ENCODE results near the gene EPB41L2.
"Not testable (repeated sequence)": the region's sequence is repeated elsewhere in the genome, so short reads cannot be mapped to it uniquely, and the experiment has no call there.

Gene EPB41L2

GRCh38 chr6:131063028-131063763, at the start of gene EPB41L2:
Gene EPB41L2, minus strand, starts transcription at chr6:131063245. Its CDS starts 106,760 bp downstream, at chr6:130956485.
- DNase-seq (ENCODE audit: low read depth): peak; percentile 65

DNA sequence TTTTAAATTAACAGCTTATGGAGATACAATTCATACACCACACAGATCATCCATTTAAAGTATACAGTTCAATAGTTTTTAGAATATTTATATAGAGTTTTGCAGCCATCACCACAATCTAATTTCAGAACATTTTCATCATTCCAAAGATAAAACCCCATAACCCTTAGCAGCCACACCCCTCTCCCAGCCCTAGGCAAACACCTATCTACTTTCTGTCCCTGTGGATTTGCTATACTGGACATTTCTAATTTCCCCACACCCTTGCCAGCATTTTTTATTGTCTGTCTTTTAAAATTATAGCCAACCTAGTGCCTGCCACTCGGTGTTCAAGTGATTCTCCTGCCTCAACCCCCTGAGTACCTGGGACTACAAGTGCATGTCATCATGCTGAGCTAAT, 49.2 kb upstream of the EPB41L2 start:
- no peak for DNase-seq (ENCODE audit: low read depth)

DNA sequence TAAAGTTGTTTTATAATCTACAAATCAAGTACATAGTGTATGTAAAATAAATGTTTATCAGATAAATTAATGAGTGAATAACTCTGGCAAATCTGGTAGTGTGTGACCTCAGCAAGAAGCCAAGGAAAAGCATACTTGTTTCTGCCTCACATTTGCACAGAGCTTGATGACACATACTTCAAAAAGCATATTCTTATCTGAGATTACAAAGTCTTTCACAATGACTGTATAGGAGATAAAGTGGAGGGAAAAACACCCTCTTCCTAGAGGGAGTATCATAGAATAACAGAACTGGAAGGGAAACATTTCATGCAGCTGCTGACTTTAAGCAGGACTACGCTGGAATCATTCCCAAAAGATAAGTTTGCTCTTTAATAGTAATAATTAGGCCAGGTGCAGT, 44.1 kb upstream of the EPB41L2 start:
- no peak for DNase-seq (ENCODE audit: low read depth)

DNA sequence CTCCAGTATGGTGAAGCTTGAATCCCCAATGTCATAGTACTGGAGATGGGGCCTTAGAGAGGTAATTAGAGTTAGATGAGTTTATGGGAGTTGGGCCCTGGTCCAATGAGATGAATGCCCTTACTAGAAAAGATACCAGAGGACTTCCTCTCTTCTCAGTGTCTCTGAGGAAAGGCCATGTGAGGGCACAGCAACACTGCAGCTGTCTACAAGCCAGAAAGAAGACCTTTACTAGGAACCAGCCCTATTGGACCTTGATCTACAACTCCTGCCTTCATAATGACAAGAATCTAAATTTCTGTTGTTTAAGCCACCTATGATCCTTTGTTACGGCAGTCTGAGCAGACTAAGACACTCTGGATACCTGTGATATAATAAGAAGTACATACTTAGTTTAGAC, 40.9 kb upstream of the EPB41L2 start:
- no peak for DNase-seq (ENCODE audit: low read depth)

DNA sequence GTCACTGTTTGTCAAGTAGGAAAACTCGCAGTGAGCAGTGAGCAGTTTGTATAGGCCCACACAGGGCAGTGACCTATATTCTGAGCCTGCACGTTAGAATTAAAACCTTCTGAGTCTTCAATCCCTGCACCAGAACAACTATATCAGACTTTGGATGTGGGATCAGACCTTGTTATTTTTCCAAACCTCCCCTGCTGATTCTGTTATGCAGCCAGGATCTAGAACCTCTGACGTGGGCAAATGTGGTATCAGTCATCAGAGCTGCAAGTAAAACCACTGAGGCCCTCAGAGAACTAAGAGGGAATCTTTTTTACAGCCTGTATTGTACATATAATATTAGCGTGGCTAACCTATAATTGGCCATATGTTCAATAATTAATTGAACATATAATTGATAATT, 40.3 kb upstream of the EPB41L2 start:
- no peak for DNase-seq (ENCODE audit: low read depth)

DNA sequence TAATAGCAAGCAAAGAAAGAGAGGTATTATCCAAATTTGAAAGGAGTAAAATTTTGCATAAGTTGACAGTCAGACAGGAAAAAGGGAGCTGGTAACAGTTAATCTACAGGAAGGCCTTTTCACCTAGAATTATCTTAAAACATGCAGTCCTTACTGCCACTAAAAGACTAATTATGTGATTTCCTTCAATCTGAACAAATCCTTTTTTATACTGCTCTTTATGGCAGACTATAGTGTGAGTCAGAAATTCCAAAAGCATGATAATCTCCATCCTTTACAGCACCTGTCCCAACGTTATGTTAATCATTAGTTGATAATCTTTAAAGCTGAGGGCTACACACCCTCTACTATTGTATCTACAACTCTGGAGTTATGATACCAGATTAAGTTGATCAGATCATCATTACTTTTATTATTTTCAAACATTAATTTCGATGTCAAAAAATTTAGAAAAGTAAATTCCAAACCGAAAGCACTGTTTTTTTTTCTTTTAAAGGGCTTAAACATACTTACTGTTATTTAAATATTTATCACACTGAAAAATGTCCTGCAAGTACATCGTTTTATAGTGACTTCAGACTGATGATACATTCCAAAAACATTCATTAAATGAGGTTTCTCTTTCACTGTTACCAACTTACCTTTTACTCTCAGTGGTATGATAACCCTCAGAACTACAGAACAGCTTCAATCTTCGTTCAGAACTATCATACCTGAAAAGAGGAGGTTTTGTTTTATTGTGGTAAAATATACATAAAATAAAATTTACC, 39.1 kb upstream of the EPB41L2 start:
- no peak for DNase-seq (ENCODE audit: low read depth)

DNA sequence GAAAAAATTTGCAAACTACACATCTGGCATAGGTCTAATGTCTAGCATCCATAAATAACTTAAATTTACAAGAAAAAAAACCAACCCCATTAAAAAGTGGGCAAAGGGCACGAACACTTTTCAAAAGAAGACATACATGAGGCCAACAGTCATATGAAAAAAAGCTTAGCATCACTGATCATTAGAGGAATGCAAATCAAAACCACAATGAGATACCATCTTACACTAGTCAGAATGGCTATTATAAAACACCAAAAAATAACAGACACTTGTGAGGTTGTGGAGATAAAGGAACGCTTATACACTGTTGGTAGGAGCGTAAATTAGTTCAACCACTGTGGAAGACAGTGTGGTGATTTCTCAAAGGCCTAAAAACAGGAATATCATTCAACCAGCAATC, 33.7 kb upstream of the EPB41L2 start:
- no peak for DNase-seq (ENCODE audit: low read depth)

DNA sequence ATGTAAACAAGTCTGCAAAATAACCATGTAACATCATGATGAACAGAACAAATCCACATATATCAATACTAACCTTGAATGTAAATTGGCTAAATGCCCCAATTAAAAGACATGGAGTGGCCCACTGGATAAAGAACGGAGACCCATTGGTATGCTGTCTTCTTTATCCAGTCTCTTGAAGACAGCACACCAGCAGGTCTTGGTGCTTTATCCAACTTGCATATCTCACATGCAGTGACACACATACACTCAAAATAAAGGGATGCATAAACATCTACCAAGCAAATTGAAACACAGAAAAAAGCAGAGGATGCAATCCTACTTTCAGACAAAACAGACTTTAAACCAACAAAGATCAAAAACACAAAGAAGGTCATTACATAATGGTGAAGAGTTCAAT, 30.3 kb upstream of the EPB41L2 start:
- no peak for DNase-seq (ENCODE audit: low read depth)

GRCh38 chr6:131091944-131092343, 28.9 kb upstream of the EPB41L2 start:
- DNase-seq (ENCODE audit: low read depth): not testable (repeated sequence)

- DNase-seq (ENCODE audit: low read depth): not testable (repeated sequence)
These were observed 27.3 kb upstream of the EPB41L2 start for GRCh38 chr6:131090339-131090738.

DNA sequence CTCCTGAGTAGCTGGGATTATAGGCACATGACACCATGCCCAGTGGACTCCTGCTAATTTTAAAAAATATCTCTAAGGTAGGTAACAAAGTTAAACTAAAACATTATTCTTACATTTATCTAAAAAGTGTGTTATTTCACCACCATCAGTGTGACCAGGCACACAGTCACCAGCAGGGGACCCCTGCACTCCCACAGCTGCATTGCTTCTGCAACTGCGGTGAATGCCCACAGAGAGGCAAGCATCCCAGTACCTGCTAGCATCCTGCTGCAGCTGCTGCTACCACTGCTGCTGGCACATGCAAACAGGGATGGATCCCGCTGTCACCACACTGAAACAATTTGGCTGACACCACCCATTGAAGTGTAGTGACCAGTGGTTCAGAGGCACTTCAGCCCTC, 21.9 kb upstream of the EPB41L2 start:
- no peak for DNase-seq (ENCODE audit: low read depth)

DNA sequence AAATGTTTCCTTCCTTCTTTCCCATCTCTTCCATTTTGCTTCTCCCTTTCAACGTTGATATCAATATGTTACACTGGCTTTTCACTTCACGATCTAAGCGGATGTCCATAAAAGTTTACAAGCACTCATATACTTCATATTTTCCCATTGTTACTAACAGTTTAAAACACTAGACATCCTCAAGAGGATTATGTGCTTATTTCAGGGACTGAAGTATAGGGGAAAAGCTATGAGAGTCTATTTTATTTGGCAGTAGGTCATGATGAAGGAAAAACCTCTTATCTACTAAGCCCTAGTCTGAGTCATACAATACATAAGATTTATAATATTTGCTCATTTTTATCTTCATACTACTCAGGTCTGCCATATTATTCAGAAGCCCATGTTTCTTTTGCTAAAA, 20.6 kb upstream of the EPB41L2 start:
- no peak for DNase-seq (ENCODE audit: low read depth)

GRCh38 chr6:131082335-131082734, 19.3 kb upstream of the EPB41L2 start:
- DNase-seq (ENCODE audit: low read depth): no peak

DNA sequence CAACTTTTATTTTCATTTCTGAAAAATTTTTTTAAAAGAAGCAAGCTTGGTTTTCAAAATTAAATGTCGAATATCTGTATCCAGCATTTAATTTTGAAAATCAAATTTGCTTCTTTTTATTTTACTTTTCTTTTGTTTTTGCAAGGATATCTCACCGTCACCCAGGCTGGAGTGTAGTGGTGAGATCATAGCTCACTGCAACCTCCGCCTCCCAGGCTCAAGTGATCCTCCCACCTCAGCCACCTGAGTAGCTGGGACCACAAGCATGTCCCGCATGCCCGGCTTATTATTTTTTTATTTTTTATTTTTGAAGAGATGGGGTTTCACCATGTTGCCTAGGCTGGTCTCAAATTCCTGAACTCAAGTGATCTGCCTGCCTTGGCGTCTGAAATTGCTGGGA, 17.0 kb upstream of the EPB41L2 start:
- DNase-seq (ENCODE audit: low read depth): no peak

- no peak for DNase-seq (ENCODE audit: low read depth)
These were observed 10.5 kb upstream of the EPB41L2 start for GRCh38 chr6:131073577-131073976.

- DNase-seq (ENCODE audit: low read depth): no peak
These were observed 7.0 kb upstream of the EPB41L2 start for GRCh38 chr6:131070061-131070460.

GRCh38 chr6:131068165-131068564, 5.1 kb upstream of the EPB41L2 start:
- no peak for DNase-seq (ENCODE audit: low read depth)

DNA sequence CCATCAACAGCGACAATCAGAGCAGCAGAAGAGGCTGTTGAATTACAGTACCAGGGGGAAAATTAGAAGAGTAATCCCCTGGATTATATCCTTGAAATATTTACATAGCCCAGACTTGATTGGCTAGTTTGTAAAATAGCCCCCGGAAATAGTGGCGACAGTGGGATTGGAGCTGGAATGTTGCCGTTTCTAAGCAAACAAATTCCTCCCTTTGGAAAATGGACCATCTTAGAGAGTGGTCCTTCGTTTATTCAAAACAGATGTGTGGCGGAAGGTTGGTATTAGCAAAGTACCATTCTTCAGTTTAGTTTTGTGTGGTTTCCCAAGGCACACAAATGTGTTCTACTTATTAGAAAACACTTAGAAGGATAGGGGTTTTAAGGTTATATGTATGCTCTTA, 4.5 kb upstream of the EPB41L2 start:
- DNase-seq (ENCODE audit: low read depth): no peak

DNA sequence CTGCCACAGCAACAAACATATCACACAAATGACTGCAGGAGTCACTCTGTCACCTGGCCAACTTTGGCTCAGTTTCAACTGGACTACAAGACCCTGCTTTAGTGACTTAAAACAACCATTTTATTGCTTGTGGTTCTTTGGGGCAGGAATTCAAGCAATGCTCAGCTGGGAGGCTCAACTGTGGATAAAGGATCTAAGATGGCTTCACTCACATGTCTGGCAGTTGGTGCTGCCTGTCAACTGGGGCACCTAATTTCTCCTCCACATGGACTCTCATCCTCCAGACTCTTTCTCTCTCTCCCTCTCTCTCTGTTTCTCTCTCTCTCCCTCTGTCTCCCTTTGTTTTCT, 2.8 kb upstream of the EPB41L2 start:
- DNase-seq (ENCODE audit: low read depth): no peak

GRCh38 chr6:131065112-131065823, 2.2 kb upstream of the EPB41L2 start:
- no peak for DNase-seq (ENCODE audit: low read depth)

- no peak for DNase-seq (ENCODE audit: low read depth)
These were observed 773 bp upstream of the EPB41L2 start for GRCh38 chr6:131063764-131064272.

- no peak for DNase-seq (ENCODE audit: low read depth)
These were observed 611 bp downstream of the EPB41L2 start for GRCh38 chr6:131062241-131063027.
